Caco-2 (cell line): ENCODE results near the gene SIGLEC15. TPM values are rescaled to one million over a fixed set of nuclear protein-coding genes. Genes with fewer than 3 reads are reported as not detected.

Experiments
- BruUV-seq: library from RNA; stranded (reverse); fragments of 400-500 nt; replicated peaks from 2 replicates; lab custom pipeline; 2021; lab: Mats Ljungman, UMichigan
- CTCF ChIA-PET: fragments of 300-600 bp; sonication (Branson Sonifier 250); formaldehyde crosslinking; loops from one replicate; lab custom pipeline; 2022; ENCODE audit warnings: antibody characterized with exemption; lab: Charles Lee
- POLR2A ChIA-PET: fragments of 300-600 bp; sonication (Branson Sonifier 250); formaldehyde crosslinking; loops from one replicate; lab custom pipeline; 2022; ENCODE audit warnings: antibody characterized with exemption; lab: Charles Lee
- DNase-seq, 2 experiments: peaks; one replicate each; pipeline versions ENCODE4 v3.0.0 to v3.0.0-alpha.2; 2020 to 2022
- H3K27me3 ChIP-seq: replicated peaks from 2 replicates; pipeline ENCODE4 v1.6.0; 2011; ENCODE audit warnings: low read length; ENCODE audit not compliant: control insufficient read depth, insufficient read depth
- H3K36me3 ChIP-seq: 2 replicates; pipeline ENCODE4 v1.5.1; 2011; ENCODE audit warnings: low read length; ENCODE audit not compliant: control insufficient read depth, insufficient read depth
- H3K4me1 ChIP-seq: fragments of 250-450 bp; sonication (Bioruptor Pico); 2 replicates; pipeline ENCODE4 v1.5.1; 2020; ENCODE audit warnings: mild to moderate bottlenecking
- H3K4me3 ChIP-seq: 2 replicates; pipeline ENCODE4 v1.5.1; 2011; ENCODE audit warnings: low read depth, mild to moderate bottlenecking, control low read depth, low read length
- H3K9me3 ChIP-seq: fragments of 250-450 bp; sonication (Bioruptor Pico); 2 replicates; pipeline ENCODE4 v1.5.1; 2020; ENCODE audit warnings: mild to moderate bottlenecking, moderate library complexity
- H3K27ac Mint-ChIP-seq: one replicate; pipeline ENCODE4 v1.8.0; 2022; ENCODE audit warnings: mixed read lengths; ENCODE audit not compliant: unreplicated experiment
- H3K27me3 Mint-ChIP-seq: one replicate; pipeline ENCODE4 v1.8.0; 2022; ENCODE audit warnings: mixed read lengths; ENCODE audit not compliant: insufficient read depth, unreplicated experiment
- H3K36me3 Mint-ChIP-seq: one replicate; pipeline ENCODE4 v1.8.0; 2022; ENCODE audit warnings: mild to moderate bottlenecking, mixed read lengths; ENCODE audit not compliant: insufficient read depth, unreplicated experiment
- H3K4me1 Mint-ChIP-seq: one replicate; pipeline ENCODE4 v1.8.0; 2022; ENCODE audit warnings: low read depth, mixed read lengths; ENCODE audit not compliant: unreplicated experiment
- H3K4me3 Mint-ChIP-seq: one replicate; pipeline ENCODE4 v1.8.0; 2022; ENCODE audit warnings: mild to moderate bottlenecking, moderate library complexity, mixed read lengths; ENCODE audit not compliant: unreplicated experiment
- H3K9me3 Mint-ChIP-seq: one replicate; pipeline ENCODE4 v1.8.0; 2022; ENCODE audit warnings: mixed read lengths; ENCODE audit not compliant: unreplicated experiment
- CTCF ChIP-seq, 2 experiments: fragments of 200-600 bp in 1 of 2; IDR thresholded peaks; 1 replicate in 1 of 2; 2 replicates in 1 of 2; pipeline versions ENCODE4 v1.5.1 to v1.8.0; 2011 to 2022; ENCODE audit warnings: antibody characterized with exemption in 1 of 2, control low read depth in 1 of 2, inconsistent platforms in 1 of 2, low read depth in 1 of 2, low read length in 1 of 2, mild to moderate bottlenecking in 1 of 2, moderate library complexity in 1 of 2; ENCODE audit not compliant: insufficient read depth in 1 of 2, severe bottlenecking in 1 of 2, unreplicated experiment in 1 of 2
- intact Hi-C: fragments of 100-400 bp; cut with micrococcal nuclease; formaldehyde crosslinking; loops from one replicate; pipeline ENCODE4 v1.10.0; 2022; ENCODE audit not compliant: unreplicated experiment
- total RNA-seq: library from RNA; stranded (reverse); gene quantifications from 2 replicates; pipeline ENCODE4 v1.2.3, GENCODE V29; 2022

SIGLEC15 gene
- total RNA-seq, 1 experiment from 2014 or later, result not detected

DNA sequence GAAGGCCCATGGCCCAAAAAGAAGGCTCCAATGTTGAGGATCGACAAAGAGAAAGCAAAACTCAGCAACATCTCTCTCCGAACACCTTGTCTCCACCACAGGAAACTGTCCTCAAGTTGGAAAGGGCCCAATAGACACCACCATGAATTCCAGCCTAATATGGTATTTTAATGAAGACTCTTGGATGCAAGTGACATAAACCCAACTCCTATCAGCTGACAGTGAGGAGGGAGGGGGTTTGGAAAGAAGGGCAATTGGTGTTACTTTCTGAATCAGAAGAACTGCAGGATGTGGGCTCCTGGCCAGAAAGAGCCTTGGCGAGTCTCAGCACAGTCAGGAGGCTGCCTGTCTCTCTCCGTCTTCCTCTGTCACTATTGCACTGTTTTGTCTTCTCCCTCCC is 40.3 kb upstream of the SIGLEC15 start:
- TF ChIP-seq CTCF (IDR thresholded peaks at IDR 0.05; ENCODE audit: insufficient read depth in 1 of 2, low read depth in 1 of 2, low read length in 1 of 2, severe bottlenecking in 1 of 2, unreplicated experiment in 1 of 2), result no peak
- Histone ChIP-seq H3K4me3 (no peak overlapping the region), H3K9me3 (no peaks in the 10 kb centered on the region), H3K4me1 (peaks cover 14% of the 10 kb centered on the region), H3K36me3 (no peaks in the 10 kb centered on the region), H3K27me3 (no peaks in the 10 kb centered on the region)
- Mint-ChIP-seq H3K4me1 (peaks cover 9% of the 10 kb centered on the region), H3K27me3 (no peaks in the 10 kb centered on the region), H3K4me3 (no peak overlapping the region), H3K36me3 (no peaks in the 10 kb centered on the region), H3K27ac (no peak overlapping the region), H3K9me3 (no peaks in the 10 kb centered on the region)
- intact Hi-C loops, result no loop called here
- POLR2A ChIA-PET, result no interaction called here
- CTCF ChIA-PET, result no interaction called here
- no TSS peak for BruUV-seq
- DNase-seq, result no peak

- no peaks in the 10 kb centered on the region for H3K36me3 ChIP-seq
- ChIA-PET POLR2A (no interaction called here), CTCF (no interaction called here)
- H3K4me3 ChIP-seq, result no peak overlapping the region
- H3K9me3 ChIP-seq, result no peaks in the 10 kb centered on the region
- no peak for TF ChIP-seq CTCF (IDR thresholded peaks at IDR 0.05; ENCODE audit: insufficient read depth in 1 of 2, low read depth in 1 of 2, low read length in 1 of 2, severe bottlenecking in 1 of 2, unreplicated experiment in 1 of 2)
- H3K4me1 ChIP-seq, result peaks cover 14% of the 10 kb centered on the region
- H3K9me3 Mint-ChIP-seq, result no peaks in the 10 kb centered on the region
- no peaks in the 10 kb centered on the region for H3K27me3 ChIP-seq
- H3K27me3 Mint-ChIP-seq, result no peaks in the 10 kb centered on the region
- H3K27ac Mint-ChIP-seq, result no peak overlapping the region
- H3K36me3 Mint-ChIP-seq, result no peaks in the 10 kb centered on the region
- intact Hi-C loops, result no loop called here
- no TSS peak for BruUV-seq
- H3K4me3 Mint-ChIP-seq, result no peak overlapping the region
- DNase-seq, result no peak
- peaks cover 9% of the 10 kb centered on the region for H3K4me1 Mint-ChIP-seq
These were observed 38.5 kb upstream of the SIGLEC15 start for GRCh38 chr18:45786941-45787340.

GRCh38 chr18:45787346-45787745 is 38.1 kb upstream of the SIGLEC15 start:
- Histone ChIP-seq H3K27me3 (no peaks in the 10 kb centered on the region), H3K36me3 (no peaks in the 10 kb centered on the region), H3K4me1 (peaks cover 14% of the 10 kb centered on the region), H3K4me3 (no peak overlapping the region), H3K9me3 (no peaks in the 10 kb centered on the region)
- Mint-ChIP-seq H3K36me3 (no peaks in the 10 kb centered on the region), H3K27ac (no peak overlapping the region), H3K9me3 (no peaks in the 10 kb centered on the region), H3K27me3 (no peaks in the 10 kb centered on the region), H3K4me3 (no peak overlapping the region), H3K4me1 (peaks cover 9% of the 10 kb centered on the region)
- TF ChIP-seq CTCF (IDR thresholded peaks at IDR 0.05; ENCODE audit: insufficient read depth in 1 of 2, low read depth in 1 of 2, low read length in 1 of 2, severe bottlenecking in 1 of 2, unreplicated experiment in 1 of 2), result no peak
- no peak for DNase-seq
- ChIA-PET POLR2A (no interaction called here), CTCF (no interaction called here)
- intact Hi-C loops, result no loop called here
- no TSS peak for BruUV-seq
